Measurements from ENCODE around the gene NECAP2.

NECAP2 gene, protein sequence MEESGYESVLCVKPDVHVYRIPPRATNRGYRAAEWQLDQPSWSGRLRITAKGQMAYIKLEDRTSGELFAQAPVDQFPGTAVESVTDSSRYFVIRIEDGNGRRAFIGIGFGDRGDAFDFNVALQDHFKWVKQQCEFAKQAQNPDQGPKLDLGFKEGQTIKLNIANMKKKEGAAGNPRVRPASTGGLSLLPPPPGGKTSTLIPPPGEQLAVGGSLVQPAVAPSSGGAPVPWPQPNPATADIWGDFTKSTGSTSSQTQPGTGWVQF

DNA sequence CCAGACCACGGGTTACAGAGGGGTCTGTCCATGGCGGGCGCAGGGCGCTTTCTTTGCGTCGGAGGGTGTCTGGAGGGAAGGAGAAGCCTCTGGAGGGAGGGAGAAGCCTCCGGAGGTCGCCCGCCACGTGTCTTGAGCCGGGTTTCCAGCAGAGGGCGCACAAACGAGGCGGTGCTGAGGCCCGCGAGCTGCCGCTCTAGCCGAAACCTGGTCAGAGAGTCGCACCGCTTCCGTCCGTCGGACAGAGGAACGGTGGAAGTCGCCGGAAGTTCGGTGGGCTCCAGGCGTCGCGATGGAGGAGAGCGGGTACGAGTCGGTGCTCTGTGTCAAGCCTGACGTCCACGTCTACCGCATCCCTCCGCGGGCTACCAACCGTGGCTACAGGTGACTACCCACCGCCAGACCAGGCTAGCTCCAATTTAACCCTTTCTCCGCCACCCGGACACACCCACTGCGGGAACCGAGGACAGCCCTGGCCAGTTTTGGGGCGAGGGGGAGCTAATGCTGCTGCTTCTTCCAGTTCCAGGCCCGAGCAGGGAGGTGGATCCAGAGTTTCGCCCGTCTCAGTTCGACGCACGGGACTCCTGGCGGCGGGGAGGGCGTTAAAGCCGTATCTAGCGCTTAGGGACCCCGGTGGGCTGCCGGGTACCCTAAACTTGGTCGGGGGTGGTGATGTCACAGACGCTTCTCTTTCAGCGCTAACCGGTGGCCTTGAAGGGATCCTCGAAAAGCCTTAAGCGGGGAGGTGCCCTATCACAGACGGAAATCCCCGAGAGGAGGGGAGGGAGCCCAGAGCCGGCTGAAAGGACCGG is at the start of gene NECAP2:
Gene NECAP2 (plus strand): TSS at position 255 of the 812 bp plus-strand sequence. CDS start 38 bp downstream, at position 293.
- peak within 1 kb of the TSS; percentile 90 for H3K4me3 ChIP-seq (ENCODE audit: low read depth, low read length)
- TF ChIP-seq, protein P1, sequence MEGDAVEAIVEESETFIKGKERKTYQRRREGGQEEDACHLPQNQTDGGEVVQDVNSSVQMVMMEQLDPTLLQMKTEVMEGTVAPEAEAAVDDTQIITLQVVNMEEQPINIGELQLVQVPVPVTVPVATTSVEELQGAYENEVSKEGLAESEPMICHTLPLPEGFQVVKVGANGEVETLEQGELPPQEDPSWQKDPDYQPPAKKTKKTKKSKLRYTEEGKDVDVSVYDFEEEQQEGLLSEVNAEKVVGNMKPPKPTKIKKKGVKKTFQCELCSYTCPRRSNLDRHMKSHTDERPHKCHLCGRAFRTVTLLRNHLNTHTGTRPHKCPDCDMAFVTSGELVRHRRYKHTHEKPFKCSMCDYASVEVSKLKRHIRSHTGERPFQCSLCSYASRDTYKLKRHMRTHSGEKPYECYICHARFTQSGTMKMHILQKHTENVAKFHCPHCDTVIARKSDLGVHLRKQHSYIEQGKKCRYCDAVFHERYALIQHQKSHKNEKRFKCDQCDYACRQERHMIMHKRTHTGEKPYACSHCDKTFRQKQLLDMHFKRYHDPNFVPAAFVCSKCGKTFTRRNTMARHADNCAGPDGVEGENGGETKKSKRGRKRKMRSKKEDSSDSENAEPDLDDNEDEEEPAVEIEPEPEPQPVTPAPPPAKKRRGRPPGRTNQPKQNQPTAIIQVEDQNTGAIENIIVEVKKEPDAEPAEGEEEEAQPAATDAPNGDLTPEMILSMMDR (IDR thresholded peaks at IDR 0.05; ENCODE audit: low read depth, low read length, missing control alignments) = peak; percentile 53
- in situ Hi-C loops (cut with HindIII; ENCODE audit: low sequenced_read_pairs) = no loop called here
- DNase-seq (ENCODE audit: low read depth) = peak; percentile 81

DNA sequence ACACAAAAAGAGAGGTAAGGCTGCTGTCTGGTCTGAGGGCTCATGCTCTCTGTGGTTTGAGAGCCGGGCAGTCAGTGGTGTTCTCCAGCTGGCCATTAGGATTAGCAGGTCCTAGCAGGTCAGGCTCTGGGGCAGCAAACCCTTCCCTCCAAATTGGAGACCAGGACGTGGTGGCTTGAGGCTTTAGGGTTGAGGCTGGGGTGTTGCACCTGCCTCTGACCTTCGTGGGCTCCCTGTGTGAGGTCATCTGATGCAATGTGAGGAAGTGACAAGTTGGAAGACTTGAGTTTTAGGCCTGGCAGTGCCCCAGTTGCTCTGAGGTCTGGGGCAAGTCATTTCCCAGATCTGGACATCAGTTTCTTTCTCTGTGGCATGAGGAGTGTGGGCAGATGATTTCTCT is 49.1 kb upstream of the NECAP2 start:
- TF ChIP-seq, protein P1 (IDR thresholded peaks at IDR 0.05; ENCODE audit: low read depth, low read length, missing control alignments) = no peak
- in situ Hi-C loops (cut with HindIII; ENCODE audit: low sequenced_read_pairs) = no loop called here
- no peak overlapping the region for H3K4me3 ChIP-seq (ENCODE audit: low read depth, low read length)
- no peak for DNase-seq (ENCODE audit: low read depth)

DNA sequence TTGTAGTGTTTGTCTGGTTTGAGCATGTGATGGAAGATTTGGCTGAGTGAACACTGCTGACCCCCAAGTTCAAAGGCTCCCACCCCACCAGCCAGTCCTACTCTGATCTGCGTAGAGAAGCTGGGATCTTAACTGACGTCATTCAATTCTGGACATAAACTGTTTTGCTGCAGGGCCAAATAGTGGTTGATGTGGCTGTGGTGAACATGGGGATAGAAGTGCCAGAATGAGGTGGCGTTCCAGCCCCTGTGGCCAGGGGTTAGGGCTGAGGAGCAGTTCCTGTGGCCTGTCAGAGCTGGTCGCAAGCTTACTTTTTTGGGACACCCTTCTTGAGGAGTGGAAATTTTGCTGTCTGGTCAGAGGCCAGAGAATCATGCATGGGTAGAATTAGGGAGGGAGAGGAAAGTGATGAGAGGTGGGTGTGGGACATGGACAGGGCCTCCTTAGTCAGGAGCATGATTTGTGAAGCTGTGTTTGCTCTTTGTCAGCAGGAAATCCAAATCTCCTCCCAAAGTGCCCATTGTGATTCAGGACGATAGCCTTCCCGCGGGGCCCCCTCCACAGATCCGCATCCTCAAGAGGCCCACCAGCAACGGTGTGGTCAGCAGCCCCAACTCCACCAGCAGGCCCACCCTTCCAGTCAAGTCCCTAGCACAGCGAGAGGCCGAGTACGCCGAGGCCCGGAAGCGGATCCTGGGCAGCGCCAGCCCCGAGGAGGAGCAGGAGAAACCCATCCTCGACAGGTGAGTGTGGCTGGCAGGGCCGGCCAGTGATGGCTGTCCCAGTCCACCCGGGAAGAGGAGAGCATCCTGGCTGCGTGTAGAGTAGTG is 47.6 kb upstream of the NECAP2 start:
- DNase-seq (ENCODE audit: low read depth) = no peak
- TF ChIP-seq, protein P1 (IDR thresholded peaks at IDR 0.05; ENCODE audit: low read depth, low read length, missing control alignments) = no peak
- H3K4me3 ChIP-seq (ENCODE audit: low read depth, low read length) = no peak overlapping the region
- in situ Hi-C loops (cut with HindIII; ENCODE audit: low sequenced_read_pairs) = no loop called here

DNA sequence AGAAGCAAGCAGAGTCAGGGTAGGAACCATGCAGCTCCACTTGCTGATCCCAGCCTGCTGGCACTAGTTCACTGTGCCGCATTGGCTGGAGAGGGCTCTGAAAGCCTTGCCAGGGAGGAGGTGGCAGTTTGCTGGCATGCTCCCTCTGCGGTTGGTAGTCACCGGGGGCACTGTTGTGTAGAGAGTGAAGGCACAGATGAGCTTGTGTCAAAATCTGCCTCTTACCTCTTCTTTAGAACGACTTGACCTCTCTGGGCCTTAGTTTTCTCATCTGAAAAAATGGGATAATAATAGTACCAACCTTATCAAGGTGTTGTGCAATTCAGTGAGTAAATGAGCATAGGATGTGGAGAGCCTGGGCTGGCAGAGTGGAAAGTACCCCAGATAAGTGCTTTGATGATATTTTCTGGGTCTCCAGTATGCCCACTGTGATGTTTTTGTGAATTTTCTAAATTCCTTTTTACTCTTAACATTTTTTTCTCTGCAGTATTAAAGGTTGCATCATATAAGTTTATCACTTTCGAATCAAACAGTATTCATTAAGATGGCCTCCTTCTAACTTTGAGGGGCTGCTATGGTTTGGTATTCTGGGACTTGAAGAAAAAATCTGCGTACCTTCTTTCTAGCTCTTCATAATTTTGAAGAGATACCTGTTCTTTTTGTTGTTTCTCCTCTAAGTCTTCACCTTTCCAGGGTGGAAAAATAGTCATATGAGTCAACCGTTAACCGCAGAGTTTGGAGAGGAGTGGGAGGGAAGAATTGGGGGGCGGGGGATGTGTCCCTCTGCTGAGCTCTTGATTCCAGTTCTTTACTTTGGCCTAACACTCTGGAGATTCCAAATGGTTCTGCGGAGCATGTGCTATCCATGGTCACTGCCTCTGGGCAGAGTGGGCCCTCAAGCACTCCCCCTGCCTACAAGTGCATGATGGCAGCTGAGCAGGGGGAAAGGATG is 46.7 kb upstream of the NECAP2 start:
- TF ChIP-seq, protein P1 (IDR thresholded peaks at IDR 0.05; ENCODE audit: low read depth, low read length, missing control alignments) = no peak
- H3K4me3 ChIP-seq (ENCODE audit: low read depth, low read length) = no peak overlapping the region
- in situ Hi-C loops (cut with HindIII; ENCODE audit: low sequenced_read_pairs) = no loop called here
- no peak for DNase-seq (ENCODE audit: low read depth)

DNA sequence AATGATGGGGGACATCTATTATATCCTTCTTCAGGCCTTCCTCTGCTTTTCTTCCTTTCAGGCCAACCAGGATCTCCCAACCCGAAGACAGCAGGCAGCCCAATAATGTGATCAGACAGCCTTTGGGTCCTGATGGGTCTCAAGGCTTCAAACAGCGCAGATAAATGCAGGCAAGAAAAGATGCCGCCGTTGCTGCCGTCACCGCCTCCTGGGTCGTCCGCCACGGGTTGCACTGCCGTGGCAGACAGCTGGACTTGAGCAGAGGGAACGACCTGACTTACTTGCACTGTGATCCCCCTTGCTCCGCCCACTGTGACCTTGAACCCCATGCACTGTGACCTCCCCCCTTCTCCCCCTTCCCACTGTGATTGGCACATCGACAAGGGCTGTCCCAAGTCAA is 45.5 kb upstream of the NECAP2 start:
- no peak overlapping the region for H3K4me3 ChIP-seq (ENCODE audit: low read depth, low read length)
- no peak for DNase-seq (ENCODE audit: low read depth)
- in situ Hi-C loops (cut with HindIII; ENCODE audit: low sequenced_read_pairs) = no loop called here
- TF ChIP-seq, protein P1 (IDR thresholded peaks at IDR 0.05; ENCODE audit: low read depth, low read length, missing control alignments) = no peak

Measured in astrocyte of the cerebellum (primary cell).